ENCODE data around the gene IPO5. TPM values are rescaled to one million over a fixed set of nuclear protein-coding genes. Genes with fewer than 3 reads are reported as not detected.
"Not testable (repeated sequence)": the region's sequence is repeated elsewhere in the genome, so short reads cannot be mapped to it uniquely, and the experiment has no call there.

Gene IPO5
- total RNA-seq, 1 donor from 2014 or later = 105 TPM

GRCh38 chr13:98039261-98039660 lies 85.8 kb downstream of the IPO5 start:
- no peak overlapping the region for H3K4me3 ChIP-seq (ENCODE audit: low read depth, low read length)
- TF ChIP-seq, protein P1, sequence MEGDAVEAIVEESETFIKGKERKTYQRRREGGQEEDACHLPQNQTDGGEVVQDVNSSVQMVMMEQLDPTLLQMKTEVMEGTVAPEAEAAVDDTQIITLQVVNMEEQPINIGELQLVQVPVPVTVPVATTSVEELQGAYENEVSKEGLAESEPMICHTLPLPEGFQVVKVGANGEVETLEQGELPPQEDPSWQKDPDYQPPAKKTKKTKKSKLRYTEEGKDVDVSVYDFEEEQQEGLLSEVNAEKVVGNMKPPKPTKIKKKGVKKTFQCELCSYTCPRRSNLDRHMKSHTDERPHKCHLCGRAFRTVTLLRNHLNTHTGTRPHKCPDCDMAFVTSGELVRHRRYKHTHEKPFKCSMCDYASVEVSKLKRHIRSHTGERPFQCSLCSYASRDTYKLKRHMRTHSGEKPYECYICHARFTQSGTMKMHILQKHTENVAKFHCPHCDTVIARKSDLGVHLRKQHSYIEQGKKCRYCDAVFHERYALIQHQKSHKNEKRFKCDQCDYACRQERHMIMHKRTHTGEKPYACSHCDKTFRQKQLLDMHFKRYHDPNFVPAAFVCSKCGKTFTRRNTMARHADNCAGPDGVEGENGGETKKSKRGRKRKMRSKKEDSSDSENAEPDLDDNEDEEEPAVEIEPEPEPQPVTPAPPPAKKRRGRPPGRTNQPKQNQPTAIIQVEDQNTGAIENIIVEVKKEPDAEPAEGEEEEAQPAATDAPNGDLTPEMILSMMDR (conservative IDR thresholded peaks at IDR 0.05; ENCODE audit: low read depth, low read length) = no peak
- no peak for DNase-seq (ENCODE audit: low read depth)

GRCh38 chr13:98039964-98040363 lies 86.5 kb downstream of the IPO5 start:
- DNase-seq (ENCODE audit: low read depth) = no peak
- TF ChIP-seq, protein P1 (conservative IDR thresholded peaks at IDR 0.05; ENCODE audit: low read depth, low read length) = no peak
- H3K4me3 ChIP-seq (ENCODE audit: low read depth, low read length) = no peak overlapping the region

- DNase-seq (ENCODE audit: low read depth) = no peak
- TF ChIP-seq, protein P1 (conservative IDR thresholded peaks at IDR 0.05; ENCODE audit: low read depth, low read length) = no peak
- no peak overlapping the region for H3K4me3 ChIP-seq (ENCODE audit: low read depth, low read length)
These were observed 87.8 kb downstream of the IPO5 start for GRCh38 chr13:98041081-98041820.

DNA sequence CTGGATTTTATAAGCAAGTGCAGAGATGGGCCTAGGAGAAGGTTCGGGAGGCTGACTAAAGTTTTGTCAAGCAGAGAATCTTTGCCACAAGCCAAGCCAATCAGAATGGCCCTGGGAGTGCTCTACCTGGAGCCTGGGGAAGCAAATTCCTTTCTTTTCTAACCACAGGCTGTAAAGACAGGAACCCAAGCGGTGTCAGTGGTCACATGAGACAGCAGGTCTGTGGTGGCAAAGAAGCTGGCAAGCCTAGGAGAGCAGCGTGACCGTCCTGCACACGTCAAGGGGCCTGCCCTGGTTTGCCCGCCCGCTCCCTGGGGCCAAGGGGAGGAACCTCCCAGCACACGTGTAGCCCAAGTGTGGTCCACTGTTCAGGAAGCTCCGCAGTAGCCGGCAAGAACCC lies 90.8 kb downstream of the IPO5 start:
- H3K4me3 ChIP-seq (ENCODE audit: low read depth, low read length) = no peak overlapping the region
- TF ChIP-seq, protein P1 (conservative IDR thresholded peaks at IDR 0.05; ENCODE audit: low read depth, low read length) = no peak
- no peak for DNase-seq (ENCODE audit: low read depth)

DNA sequence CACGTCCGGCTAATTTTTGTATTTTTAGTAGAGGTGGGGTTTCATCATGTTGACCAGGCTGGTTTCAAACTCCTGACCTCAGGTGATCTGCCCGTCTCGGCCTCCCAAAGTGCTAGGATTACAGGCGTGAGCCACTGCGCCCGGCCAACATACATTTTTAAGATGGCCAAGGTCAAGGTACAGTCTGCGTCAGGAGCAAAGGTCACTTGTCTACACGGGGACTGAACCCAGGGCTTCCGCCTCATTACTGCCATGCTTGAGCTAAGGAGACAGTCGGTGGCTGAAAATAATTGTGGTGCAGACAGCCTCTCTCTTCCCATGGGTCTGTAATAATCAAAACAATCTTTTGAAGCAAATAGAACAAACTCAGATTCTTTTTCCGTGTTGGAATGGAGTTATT lies 94.3 kb downstream of the IPO5 start:
- not testable (repeated sequence) for H3K4me3 ChIP-seq (ENCODE audit: low read depth, low read length)

GRCh38 chr13:98048265-98048664 lies 94.8 kb downstream of the IPO5 start:
- TF ChIP-seq, protein P1 (conservative IDR thresholded peaks at IDR 0.05; ENCODE audit: low read depth, low read length) = no peak
- H3K4me3 ChIP-seq (ENCODE audit: low read depth, low read length) = no peak overlapping the region
- DNase-seq (ENCODE audit: low read depth) = no peak

More for the DNA sequence above, 94.3 kb downstream of the IPO5 start:
- DNase-seq (ENCODE audit: low read depth) = not testable (repeated sequence)

GRCh38 chr13:98050041-98050466 lies 96.6 kb downstream of the IPO5 start:
- H3K4me3 ChIP-seq (ENCODE audit: low read depth, low read length) = no peak overlapping the region
- no peak for DNase-seq (ENCODE audit: low read depth)
- TF ChIP-seq, protein P1 (conservative IDR thresholded peaks at IDR 0.05; ENCODE audit: low read depth, low read length) = no peak
